Colonic mucosa (tissue), 4 donors: ENCODE data around the gene INTS15. TPM values are rescaled to one million over a fixed set of nuclear protein-coding genes. Genes with fewer than 3 reads are reported as not detected.

ENCODE experiments used
- DNase-seq: peaks from one replicate; pipeline ENCODE4 v3.0.0-alpha.2; 2020
- H3K27ac ChIP-seq: fragments of 200-600 bp; one replicate; pipeline ENCODE4 v1.8.0; 2021
- H3K27me3 ChIP-seq: fragments of 200-600 bp; one replicate; pipeline ENCODE4 v1.8.0; 2021
- H3K36me3 ChIP-seq: fragments of 200-600 bp; one replicate; pipeline ENCODE4 v1.8.0; 2021
- H3K4me1 ChIP-seq: fragments of 200-600 bp; one replicate; pipeline ENCODE4 v1.8.0; 2021; ENCODE audit warnings: mild to moderate bottlenecking
- H3K4me3 ChIP-seq: fragments of 200-600 bp; one replicate; pipeline ENCODE4 v1.8.0; 2021
- H3K9ac ChIP-seq, 2 donors: one replicate each; pipeline ENCODE4 v1.7.0; 2013; ENCODE audit warnings: control low read depth in 2 of 2, low read depth in 2 of 2, low read length in 2 of 2
- H3K9me3 ChIP-seq: fragments of 200-600 bp; one replicate; pipeline ENCODE4 v1.8.0; 2021
- CTCF ChIP-seq: fragments of 200-600 bp; IDR thresholded peaks from one replicate; pipeline ENCODE4 v1.8.0; 2022; ENCODE audit warnings: antibody characterized with exemption, mild to moderate bottlenecking
- intact Hi-C: fragments of 100-400 bp; cut with DNase I; formaldehyde crosslinking; loops from one replicate; pipeline ENCODE4 v1.14.1; 2022
- total RNA-seq, 2 donors: library from RNA; stranded (reverse); fragmentation: NEBNext Ultra II Directional in 1 of 2; extraction: Animal tissue kit (Norgen Biotek cat#: 25700) in 1 of 2; gene quantifications; one replicate each; pipeline ENCODE4 v1.2.1, GENCODE V29; 2021
- donor health status: healthy.
- donor health status: DM: no; HTN: no; CAD: no.
- donor health status: DM: no; HTN: no; CAD: no.

INTS15 gene
- total RNA-seq, 2 donors from 2014 or later = 16.9 to 26.8 TPM

DNA sequence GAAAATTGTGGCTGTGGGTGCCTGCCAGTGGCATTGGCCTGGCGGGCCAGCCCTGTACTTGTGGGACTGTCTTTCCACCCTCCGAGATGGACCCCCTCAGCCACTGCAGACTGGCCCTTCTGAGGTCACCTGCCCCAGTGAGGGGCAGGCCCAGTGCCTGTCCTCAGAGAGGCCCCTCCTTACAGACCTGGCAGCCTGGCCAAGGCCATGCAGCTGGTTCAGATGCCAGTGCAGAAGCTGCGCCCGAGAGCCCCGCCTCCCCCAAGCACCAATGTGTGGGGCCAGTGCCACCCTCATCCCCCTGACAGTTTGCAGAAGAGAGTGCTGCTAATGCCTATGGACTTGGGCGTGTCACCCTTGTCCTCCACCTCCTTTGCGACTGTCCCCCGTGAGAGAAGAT, 57.3 kb downstream of the INTS15 start:
- no peak overlapping the region for H3K27ac ChIP-seq
- no peaks in the 10 kb centered on the region for H3K9me3 ChIP-seq
- H3K4me1 ChIP-seq = no peaks in the 10 kb centered on the region
- no peak overlapping the region for H3K9ac ChIP-seq
- TF ChIP-seq CTCF = no peak
- intact Hi-C loops = no loop called here
- DNase-seq = no peak
- no peak overlapping the region for H3K4me3 ChIP-seq
- H3K36me3 ChIP-seq = peaks cover 3% of the 10 kb centered on the region
- no peaks in the 10 kb centered on the region for H3K27me3 ChIP-seq

GRCh38 chr7:6647541-6647940, 57.7 kb downstream of the INTS15 start:
- Histone ChIP-seq H3K27ac (no peak overlapping the region), H3K36me3 (peaks cover 8% of the 10 kb centered on the region), H3K9me3 (no peaks in the 10 kb centered on the region), H3K9ac (no peak overlapping the region), H3K27me3 (no peaks in the 10 kb centered on the region), H3K4me3 (no peak overlapping the region), H3K4me1 (no peaks in the 10 kb centered on the region)
- intact Hi-C loops = no loop called here
- TF ChIP-seq CTCF = no peak
- no peak for DNase-seq

- no peaks in the 10 kb centered on the region for H3K27me3 ChIP-seq
- peaks cover 10% of the 10 kb centered on the region for H3K36me3 ChIP-seq
- TF ChIP-seq CTCF = no peak
- no peak overlapping the region for H3K9ac ChIP-seq
- H3K4me3 ChIP-seq = no peak overlapping the region
- H3K27ac ChIP-seq = no peak overlapping the region
- no peaks in the 10 kb centered on the region for H3K9me3 ChIP-seq
- no peaks in the 10 kb centered on the region for H3K4me1 ChIP-seq
- intact Hi-C loops = no loop called here
- no peak for DNase-seq
These were observed 58.4 kb downstream of the INTS15 start for GRCh38 chr7:6648066-6648814.

- intact Hi-C loops = no loop called here
- DNase-seq = no peak
- Histone ChIP-seq H3K4me1 (no peaks in the 10 kb centered on the region), H3K27ac (no peak overlapping the region), H3K4me3 (no peak overlapping the region), H3K9me3 (no peaks in the 10 kb centered on the region), H3K27me3 (no peaks in the 10 kb centered on the region), H3K9ac (no peak overlapping the region), H3K36me3 (peaks cover 10% of the 10 kb centered on the region)
- TF ChIP-seq CTCF = no peak
These were observed 58.9 kb downstream of the INTS15 start for GRCh38 chr7:6648815-6649104.

DNA sequence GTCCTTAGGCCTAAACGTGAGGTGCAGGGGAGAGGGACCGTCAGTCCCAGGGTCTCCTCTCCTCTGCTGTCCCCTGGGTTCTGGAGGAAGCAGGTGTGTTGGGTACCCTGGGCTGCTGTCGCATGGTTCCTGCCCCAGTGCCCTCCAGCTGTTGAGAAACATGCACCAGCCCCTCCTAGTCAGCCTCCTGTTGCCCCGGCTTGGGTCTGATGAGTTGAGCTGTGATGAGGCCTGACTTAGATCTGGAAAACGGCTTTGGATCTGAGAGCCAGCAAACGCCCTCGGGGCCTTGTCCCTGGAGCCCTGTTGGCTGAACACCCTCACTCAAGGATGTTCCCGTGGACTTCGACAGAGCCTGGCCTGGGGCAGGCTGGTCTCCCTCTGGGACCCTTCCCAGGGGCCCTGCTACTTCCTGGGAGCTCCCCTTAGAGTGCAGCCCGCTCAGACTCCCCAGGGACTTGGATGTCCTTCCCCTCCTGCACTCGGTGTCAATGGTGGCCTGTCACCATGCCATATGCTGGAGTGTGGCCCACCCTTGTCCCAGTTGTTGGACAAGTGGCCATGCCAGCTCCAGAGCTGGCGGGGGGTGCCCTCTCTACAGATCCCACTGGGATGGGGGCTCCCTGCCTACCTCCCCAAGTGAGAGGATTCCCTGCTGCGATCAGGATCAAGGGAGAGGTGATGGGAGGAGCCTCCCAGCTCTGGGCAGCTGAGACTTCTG, 59.6 kb downstream of the INTS15 start:
- Histone ChIP-seq H3K36me3 (peaks cover 10% of the 10 kb centered on the region), H3K27ac (no peak overlapping the region), H3K9ac (no peak overlapping the region), H3K27me3 (no peaks in the 10 kb centered on the region), H3K9me3 (no peaks in the 10 kb centered on the region), H3K4me1 (no peaks in the 10 kb centered on the region), H3K4me3 (no peak overlapping the region)
- TF ChIP-seq CTCF = no peak
- DNase-seq = no peak
- intact Hi-C loops = no loop called here
